HG03097 (cell line): ENCODE measurements around the gene NAGPA.
"Not testable (repeated sequence)": the region's sequence is repeated elsewhere in the genome, so short reads cannot be mapped to it uniquely, and the experiment has no call there.

Experiments
- ATAC-seq: cut with Tn5 transposase; IDR thresholded peaks from one replicate; pipeline ENCODE4 v1.9.1; 2021; ENCODE audit not compliant: unreplicated experiment, low FRiP score

The NAGPA gene, protein sequence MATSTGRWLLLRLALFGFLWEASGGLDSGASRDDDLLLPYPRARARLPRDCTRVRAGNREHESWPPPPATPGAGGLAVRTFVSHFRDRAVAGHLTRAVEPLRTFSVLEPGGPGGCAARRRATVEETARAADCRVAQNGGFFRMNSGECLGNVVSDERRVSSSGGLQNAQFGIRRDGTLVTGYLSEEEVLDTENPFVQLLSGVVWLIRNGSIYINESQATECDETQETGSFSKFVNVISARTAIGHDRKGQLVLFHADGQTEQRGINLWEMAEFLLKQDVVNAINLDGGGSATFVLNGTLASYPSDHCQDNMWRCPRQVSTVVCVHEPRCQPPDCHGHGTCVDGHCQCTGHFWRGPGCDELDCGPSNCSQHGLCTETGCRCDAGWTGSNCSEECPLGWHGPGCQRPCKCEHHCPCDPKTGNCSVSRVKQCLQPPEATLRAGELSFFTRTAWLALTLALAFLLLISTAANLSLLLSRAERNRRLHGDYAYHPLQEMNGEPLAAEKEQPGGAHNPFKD

DNA sequence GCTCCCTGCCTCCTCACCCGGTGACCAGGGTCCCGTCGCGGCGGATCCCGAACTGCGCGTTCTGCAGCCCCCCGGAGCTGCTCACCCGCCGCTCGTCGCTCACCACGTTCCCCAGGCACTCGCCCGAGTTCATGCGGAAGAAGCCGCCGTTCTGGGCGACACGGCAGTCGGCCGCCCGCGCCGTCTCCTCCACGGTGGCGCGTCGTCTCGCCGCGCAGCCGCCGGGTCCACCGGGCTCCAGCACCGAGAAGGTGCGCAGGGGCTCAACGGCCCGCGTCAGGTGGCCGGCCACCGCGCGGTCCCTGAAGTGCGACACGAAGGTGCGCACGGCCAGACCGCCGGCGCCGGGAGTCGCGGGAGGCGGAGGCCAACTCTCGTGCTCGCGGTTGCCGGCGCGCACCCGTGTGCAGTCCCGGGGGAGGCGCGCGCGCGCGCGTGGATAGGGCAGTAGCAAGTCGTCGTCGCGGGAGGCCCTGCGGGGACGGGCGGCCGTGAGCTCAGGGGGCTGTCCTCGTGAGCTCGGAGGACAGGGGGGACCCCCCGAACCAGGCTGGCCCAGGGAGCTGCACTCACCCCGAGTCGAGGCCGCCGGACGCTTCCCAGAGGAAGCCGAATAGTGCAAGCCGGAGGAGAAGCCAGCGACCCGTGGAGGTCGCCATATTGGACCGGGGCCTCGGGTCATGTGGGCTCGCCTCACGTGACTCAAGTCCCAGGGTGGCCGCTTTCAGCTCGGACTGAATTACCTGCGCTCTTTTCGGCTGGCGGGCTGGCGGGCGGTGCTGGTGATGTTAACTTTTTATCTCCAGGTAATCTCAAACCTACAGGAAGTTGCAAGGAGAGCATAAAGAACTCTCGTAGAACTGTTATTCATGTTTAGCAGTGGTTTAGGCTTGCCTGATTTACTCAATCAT lies at the start of gene NAGPA:
TSS of gene NAGPA (minus strand) at position 680 of the 911 bp plus-strand sequence. CDS start at position 659, 21 bp downstream.
- peak; percentile 87 for ATAC-seq

DNA sequence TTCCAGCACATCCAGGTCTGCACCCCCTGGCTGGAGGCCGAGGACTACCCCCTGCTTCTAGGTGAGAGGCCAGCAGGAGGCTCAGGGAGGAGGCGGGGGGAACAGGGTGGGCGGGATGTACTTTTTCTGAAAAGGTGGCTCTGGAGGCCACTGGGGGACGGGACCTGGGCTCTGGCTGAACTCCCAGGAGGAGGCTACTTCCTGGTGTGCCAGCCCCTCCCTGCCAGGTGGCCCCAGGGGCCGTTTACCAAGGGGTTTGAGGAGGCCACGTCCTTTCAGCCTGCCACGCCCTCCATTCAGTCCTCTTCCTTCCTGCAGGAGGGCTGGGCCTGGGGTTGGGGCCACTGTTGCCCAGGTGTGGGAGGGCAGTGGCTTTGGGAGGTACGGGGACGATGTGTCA lies 47.3 kb upstream of the NAGPA start:
- ATAC-seq, result not testable (repeated sequence)

DNA sequence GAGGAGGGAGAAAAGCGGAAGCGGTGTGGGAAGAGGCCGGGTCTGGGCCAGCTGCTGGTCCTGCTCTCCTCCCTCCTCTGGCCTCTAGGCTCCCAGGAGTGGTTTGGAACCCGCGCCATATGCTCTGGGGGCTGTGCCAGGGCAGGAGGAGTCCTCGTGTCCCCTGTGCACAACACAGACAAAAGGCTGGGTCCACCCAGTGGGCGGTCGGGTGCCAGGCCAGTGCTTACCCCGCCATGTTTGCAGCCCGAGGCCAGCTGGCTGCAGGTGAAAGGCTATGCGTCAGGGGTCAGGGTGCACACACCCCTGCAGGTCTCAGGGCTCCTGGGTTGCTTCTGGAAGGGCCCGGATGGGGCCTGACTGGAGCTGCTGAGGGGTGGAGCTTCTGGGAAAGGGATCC lies 46.7 kb upstream of the NAGPA start:
- ATAC-seq, result not testable (repeated sequence)

DNA sequence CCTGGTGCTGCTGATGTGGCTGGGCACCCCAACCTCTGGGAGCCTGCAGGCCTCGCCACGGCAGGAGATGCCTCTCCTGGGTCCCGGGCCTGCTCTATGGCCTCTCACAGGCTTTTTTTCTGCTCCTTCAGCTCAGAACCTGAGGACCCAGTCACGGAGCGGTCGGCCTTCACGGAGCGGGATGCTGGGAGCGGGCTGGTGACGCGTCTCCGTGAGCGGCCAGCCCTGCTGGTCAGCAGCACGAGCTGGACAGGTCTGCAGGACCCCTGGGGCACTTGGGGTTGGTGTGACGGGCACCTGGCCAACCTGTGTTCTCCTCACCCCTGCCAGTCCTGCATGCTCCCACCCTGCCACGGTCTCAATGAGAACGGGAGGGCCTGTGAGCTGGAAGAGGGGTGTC lies 44.9 kb upstream of the NAGPA start:
- ATAC-seq, result no peak

DNA sequence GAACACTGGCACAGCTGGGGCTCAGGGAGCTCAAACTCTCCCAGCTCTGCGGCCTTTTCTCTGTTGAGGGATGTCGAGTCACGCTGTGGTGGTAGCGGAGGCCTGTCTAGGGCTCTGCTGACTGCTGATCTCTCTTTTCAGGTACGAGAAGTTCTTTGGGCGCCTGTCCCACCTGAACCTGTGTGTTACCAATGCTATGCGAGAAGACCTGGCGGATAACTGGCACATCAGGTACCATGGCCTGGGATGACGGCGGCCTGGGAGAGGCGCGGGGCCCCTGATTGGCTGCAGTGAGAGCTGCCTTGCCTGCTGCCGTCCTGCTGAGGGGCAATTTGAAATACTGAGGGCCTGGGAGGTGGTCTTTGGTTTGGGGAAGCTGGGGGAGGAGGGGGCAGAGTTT lies 43.6 kb upstream of the NAGPA start:
- no peak for ATAC-seq

DNA sequence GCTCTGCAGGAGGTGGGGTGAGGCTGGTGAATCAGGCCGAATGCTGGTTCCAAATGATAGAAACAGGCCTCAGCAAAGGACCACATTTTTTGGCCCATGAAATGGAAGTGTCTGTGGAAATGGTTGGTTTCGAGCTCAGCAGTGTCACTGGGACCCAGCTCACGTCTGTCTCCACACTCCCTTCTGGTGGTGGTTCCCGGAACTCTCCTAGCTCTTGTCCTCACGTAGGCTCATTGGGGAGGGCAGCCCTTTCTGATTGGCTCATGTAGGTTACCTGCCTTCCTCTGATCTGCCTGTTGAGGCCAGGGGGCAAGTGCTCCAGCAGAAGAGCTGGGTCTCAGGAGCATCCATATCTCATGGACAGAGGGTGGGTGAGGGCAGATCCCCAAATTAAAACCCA lies 41.9 kb upstream of the NAGPA start:
- no peak for ATAC-seq

DNA sequence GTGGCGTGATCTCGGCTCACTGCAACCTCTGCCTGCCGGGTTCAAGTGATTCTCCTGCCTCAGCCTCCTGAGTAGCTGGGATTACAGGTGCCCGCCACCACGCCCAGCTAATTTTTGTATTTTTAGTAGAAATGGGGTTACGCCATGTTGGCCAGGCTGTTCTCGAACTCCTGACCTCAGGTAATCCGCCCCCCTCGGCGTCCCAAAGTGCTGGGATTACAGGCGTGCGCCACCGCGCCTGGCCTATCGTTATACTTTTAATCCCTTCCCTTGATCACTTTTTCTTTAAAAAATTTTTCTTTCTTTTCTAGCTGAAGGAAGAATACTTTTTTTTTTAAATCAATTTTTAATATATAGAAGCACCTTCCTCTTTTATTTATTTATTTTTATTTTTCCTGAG lies 40.0 kb upstream of the NAGPA start:
- ATAC-seq, result not testable (repeated sequence)

DNA sequence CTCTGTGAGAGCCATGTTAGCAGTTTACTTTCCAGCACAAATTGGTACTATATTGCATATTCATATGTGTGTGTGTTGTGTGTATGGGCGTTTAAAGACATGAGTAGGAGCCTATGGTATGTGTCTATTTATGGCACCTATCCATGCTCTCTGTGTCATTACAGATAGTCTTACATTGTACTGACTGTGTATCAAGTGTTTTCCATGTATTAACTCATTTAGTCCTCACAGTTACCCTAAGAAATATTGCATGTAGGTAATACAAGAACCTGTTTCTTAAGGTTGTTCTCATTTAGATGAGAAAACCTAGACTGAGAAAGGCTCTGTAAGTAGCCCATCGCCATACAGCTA lies 39.5 kb upstream of the NAGPA start:
- no peak for ATAC-seq

DNA sequence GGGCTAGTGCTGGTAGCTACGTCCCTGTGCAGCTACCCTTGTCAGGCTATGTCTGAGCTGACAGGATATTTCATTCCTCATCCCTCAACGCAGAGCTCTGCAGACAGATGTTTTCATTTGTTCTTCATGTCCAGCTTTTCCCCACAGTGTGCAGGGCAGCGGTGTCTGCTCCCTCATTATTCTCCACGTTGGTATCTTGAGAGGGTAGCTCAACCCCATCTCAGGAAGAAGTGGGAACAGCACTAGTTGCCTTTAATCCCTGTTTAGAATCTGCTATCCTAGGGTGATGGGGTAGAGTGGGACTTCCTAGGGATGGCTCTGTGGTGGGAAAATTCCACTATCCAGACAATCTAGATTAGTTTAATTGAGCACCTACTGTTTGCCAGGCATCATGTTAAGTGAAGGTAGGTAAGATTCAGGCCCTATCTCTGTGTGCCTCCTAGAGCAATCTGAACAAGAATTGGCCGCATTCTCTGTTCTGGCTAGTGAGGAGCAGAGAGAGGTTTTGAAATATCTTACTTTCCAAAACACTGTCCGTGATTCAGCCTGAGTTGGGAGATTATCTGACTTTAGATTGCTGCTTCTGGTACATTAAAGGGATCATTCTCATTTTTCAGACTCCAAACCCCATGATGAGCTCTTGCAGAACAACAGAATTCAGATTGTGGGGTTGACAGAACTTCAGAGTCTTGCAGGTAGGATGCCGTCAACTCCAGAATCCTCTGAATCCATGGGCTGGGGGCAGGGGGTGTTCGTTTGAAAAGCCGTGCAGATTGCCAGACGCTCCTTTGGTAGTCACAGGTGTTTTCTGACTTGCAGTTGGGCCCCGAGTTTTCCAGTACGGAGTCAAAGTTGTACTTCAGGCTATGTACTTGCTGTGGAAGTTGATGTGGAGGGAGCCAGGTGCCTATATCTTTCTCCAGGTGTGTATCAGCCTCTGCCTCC lies 38.9 kb upstream of the NAGPA start:
- ATAC-seq, result no peak

DNA sequence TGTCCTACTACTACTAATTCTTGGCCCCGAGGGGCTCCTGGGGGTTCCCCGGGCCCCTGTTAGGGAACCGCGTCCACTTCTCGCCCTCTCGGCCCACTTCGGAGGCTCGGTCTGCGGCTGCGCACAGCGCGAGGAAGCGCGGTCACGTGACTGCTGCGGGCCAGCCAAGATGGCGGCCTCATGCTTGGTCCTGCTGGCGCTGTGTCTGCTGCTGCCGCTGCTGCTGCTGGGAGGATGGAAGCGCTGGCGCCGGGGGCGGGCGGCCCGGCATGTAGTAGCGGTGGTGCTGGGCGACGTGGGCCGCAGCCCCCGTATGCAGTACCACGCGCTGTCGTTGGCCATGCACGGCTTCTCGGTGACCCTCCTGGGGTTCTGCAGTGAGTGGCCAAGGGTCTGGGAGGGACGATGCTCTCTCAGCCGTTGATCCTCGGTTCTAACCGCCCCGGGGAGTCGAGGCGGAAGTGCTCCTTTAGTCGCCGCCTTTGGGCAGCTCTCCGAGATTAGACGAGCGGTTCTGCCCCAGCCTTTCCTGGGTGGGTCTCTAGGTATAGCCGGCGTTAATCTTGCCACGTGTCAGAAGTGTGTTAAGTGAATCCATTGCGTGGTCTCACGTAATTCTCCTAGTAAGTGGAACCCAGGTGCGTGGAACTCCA lies 38.1 kb upstream of the NAGPA start, which contains the start of gene ALG1:
TSS of gene ALG1 (plus strand) at position 163 of the 653 bp plus-strand sequence. CDS start at position 170, 7 bp downstream.
- ATAC-seq, result peak; percentile 76

DNA sequence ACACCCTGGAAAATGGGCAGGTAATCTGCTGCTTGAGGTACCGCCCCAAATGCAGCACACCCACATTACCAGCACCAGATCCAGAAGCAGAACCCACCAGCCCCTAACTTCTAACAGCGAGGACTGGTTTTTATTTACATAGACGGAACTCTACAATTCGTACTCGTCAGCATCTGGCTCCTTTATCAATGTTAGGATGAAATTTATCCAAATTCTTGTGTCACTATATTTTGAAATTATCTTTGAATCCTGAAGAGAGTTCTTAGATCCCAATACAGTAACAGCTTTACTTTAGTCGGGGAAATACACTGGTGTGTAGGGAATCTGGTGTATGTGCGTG lies 37.6 kb upstream of the NAGPA start:
- no peak for ATAC-seq

DNA sequence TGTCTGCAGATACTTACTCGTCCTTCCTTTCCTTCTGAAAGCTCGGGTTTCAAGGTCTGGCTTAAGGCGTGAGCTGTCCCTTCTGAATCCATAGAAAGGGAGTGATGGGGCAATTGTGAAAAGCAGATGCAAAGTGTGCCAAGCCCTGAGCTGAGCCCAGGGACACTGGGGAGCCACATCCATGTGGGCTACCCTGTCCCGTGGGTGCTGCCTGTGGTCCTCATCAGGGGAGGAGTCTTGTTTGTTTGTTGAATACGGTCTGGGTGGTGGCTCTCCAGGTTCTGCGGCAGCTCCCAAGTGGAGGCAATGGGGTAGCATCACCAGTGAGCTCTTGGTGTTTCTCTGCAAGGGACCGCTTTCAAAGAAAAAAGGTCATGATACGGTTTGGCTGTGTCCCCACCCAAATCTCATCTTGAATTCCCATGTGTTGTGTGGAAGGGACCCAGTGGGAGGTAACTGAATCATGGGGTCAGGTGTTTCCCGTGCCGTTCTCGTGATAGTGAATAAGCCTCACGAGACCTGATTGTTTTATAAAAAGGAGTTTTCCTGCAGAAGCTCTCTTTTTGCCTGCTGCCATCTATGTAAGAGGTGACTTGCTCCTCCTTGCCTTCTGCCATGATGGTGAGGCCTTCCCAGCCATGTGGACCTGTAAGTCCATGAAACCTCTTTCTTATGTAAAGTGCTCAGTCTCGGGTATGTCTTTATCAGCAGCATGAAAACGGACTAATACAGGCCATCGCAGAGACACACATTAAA lies 36.9 kb upstream of the NAGPA start:
- ATAC-seq, result no peak

DNA sequence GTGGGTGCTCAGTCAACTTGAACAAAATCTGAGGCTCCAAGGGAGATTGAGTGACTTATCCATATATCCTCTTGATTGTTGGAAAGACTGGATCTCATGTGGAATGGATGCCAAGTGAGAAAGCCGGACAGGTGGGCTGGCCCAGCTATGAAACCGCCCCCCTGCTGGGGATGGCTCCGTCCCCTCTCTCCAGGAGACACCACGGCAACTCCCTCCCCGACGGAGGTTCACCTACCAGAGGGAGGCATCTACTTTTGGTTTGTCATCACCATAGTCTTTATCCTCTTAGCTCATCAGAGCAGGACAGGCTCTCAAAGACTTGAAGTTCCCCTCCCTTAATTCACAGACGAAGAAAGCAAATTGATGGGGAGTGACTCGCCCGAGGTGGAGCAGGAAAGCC lies 36.1 kb upstream of the NAGPA start:
- no peak for ATAC-seq

DNA sequence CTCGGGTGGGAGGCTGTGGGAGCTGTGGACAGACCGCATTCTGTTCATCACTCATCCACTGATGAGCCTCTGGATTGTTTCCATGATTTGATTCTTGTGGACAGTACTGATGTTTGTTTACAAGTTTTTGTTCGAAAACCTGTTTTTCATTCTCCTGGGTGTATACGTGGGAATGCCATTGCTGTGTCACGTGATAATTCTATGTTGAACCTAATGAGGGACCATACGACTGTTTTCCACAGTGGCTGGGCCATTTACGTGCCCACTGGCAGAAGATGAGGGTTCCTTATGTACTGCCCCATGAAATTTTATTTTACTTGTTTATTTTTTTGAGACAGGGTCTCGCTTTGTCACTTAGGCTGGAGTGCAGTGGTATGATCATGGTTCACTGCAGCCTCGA lies 35.3 kb upstream of the NAGPA start:
- ATAC-seq, result no peak

DNA sequence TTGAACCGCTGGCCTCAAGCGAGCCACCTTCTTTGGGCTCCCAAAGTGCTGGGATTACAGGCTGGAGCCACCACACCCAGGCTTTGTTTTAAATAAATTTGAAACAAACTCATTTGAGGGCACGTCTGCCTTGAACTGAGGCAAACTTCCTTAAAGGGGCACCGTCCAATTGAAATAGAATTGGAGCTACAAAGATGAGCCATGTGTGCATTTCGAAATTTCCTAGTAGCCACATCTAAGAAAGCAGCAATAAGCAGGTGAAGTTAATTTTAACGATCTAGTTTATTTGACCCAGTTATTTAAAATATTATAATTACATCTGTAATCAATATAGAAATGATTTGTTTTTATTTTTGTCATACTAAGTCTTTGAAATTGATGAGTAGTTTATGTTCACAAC lies 32.8 kb upstream of the NAGPA start:
- ATAC-seq, result no peak

DNA sequence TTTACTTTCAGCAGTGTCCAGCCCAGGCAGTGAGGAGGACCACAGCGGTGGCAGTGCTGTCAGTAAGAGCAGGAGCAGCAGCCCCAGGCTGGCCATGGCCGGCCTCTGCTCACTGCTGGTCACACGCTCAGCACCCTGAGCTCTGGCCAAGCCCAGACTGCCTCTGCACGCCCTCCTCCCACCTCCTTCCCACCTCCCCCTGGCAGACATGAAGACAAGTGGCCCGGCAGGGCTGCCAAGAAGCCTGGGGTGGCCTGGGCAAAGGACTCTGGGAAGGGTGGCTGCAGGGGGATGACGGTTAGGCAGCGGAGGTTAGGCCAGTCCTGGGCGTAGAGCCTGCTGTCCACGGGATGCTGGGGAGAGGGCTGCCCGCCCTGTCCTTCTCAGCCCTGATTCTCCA lies 32.1 kb upstream of the NAGPA start, which contains the start of gene C16orf89:
TSS of gene C16orf89 (minus strand) at position 144 of the 400 bp plus-strand sequence. CDS start at position 96, 48 bp downstream.
- no peak for ATAC-seq

DNA sequence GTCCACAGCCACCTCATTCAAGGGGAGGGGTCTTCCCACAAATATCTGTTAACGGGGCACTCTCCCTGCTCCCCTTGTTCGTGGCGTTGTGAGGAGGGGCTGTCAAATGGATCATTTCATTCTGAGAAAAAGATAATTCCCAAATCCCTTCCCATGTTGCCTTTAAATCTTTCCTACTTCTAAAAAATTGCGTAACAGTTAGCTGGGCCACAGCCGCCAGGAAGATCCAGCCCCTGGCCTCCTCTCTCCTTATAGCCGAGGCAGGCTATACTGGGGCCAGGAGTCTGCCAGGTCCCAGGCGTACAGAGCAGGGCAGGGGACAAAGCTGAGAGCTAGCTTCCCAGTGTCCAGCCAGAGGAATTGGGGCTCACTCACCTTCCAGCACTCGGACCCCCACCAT lies 31.6 kb upstream of the NAGPA start:
- ATAC-seq, result no peak

DNA sequence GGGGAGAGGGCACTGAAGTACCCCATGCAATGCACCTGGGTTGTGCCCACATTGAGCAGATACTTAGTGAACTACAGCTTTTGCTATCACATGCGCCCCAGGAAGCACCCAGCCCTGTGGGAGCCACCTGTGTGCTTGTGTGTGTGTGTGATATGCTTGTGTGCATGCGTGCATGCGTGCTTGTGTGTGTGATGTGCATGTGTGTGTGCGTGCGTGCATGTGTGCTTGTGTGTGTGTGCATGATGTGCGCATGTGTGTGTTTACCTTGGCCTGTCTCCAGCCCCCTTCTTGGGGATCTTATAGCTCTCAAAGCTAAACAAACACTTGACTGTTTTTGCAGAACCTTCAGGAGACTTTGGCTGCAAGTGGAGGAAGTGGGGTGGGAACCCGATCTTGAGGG lies 31.2 kb upstream of the NAGPA start:
- no peak for ATAC-seq
